IPS-18a (cell line): Measurements from ENCODE around the gene NCOA3.

Experiments used
- H3K27ac ChIP-seq: one replicate; pipeline ENCODE4 v1.5.1; 2013; ENCODE audit warnings: low read length
- H3K27me3 ChIP-seq: one replicate; pipeline ENCODE4 v1.6.1; 2013; ENCODE audit warnings: mild to moderate bottlenecking, low read length; ENCODE audit not compliant: control insufficient read depth, insufficient read depth
- H3K36me3 ChIP-seq: one replicate; pipeline ENCODE4 v1.6.1; 2013; ENCODE audit warnings: low read depth, low read length; ENCODE audit not compliant: control insufficient read depth
- H3K4me1 ChIP-seq: one replicate; pipeline ENCODE4 v1.6.1; 2013; ENCODE audit warnings: low read depth, low read length; ENCODE audit not compliant: control insufficient read depth
- H3K4me3 ChIP-seq: one replicate; pipeline ENCODE4 v1.5.1; 2013; ENCODE audit warnings: low read length
- H3K9ac ChIP-seq: one replicate; pipeline ENCODE4 v1.6.1; 2013; ENCODE audit warnings: mild to moderate bottlenecking, low read length, moderate library complexity
- H3K9me3 ChIP-seq: one replicate; pipeline ENCODE4 v1.6.1; 2013; ENCODE audit warnings: low read depth, low read length; ENCODE audit not compliant: control insufficient read depth

NCOA3 gene

DNA sequence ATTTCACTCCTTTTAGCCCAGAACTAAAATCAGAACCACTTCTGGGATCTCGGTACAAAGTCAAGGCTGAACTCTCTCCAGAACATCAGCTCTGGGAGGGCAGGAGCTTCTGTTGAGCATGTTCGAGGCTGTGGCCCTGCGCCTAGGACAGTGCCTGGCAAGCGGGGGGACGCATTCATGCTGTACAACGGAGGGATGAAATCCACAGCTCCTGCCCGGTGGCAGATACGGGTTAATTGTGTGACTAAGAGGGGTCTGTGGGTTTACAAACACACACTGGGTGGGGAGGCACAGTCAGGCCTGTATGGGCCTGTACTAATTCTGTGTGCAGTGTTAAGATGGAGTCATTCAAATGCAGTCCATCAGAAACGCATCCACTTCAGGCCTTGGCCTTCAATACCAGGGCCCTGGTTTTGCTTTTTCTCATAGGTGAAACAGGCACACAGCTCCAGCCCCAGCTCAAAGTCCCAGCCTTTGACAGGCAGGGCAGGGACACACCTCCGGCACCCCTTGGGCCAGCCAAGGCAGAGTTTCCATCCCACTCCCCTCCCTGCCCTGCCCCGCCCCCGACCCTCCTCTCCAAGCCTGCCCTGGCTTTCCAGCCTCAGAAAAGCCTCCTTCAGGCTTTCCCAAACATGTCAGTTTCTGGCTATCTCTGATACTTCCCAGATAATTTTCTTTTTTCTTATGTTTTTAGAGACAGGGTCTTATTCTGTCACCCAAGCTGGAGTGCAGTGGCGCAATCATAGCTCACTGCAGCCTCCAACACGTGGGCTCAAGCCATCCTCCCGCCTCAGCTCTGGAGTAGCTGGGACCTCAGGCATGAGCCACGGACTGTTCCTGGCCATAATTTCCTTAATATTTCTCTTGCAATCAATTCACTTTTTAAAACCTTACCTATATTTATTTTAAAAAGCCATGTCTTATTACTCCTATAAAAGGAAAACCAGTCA, 173.8 kb downstream of the NCOA3 start:
- Histone ChIP-seq H3K27me3 (no peaks in the 10 kb centered on the region), H3K9ac (no peak overlapping the region), H3K4me1 (peaks cover 5% of the 10 kb centered on the region), H3K36me3 (no peaks in the 10 kb centered on the region), H3K4me3 (no peak overlapping the region), H3K27ac (no peak overlapping the region), H3K9me3 (no peaks in the 10 kb centered on the region)

DNA sequence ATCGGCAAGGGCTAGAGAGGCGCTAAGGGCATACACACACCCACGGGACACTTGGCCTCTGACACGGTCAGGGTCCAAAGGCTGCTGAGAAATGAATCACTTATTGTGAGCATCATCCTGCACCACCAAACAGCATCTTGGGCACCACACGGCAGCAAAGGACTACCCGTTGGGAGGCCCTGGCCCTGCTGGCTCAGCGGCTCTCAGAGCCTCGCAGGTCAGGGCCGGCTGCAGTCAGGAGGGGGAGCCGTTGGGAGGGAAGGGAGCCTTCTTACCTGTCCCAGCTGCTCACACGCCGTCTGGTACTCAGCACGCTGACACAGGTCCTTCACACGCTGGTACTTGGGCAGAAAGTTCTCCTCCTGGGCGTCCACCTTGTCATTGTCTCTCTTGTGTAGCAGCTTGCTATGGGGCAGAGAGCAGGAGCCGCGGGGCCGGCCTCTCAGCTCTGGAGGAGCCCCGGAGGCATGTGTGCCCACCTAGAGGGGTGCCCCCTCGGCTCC, 174.6 kb downstream of the NCOA3 start:
- H3K9ac ChIP-seq, result no peak overlapping the region
- no peaks in the 10 kb centered on the region for H3K27me3 ChIP-seq
- no peak overlapping the region for H3K4me3 ChIP-seq
- H3K9me3 ChIP-seq, result no peaks in the 10 kb centered on the region
- peaks cover 5% of the 10 kb centered on the region for H3K4me1 ChIP-seq
- no peaks in the 10 kb centered on the region for H3K36me3 ChIP-seq
- H3K27ac ChIP-seq, result no peak overlapping the region

DNA sequence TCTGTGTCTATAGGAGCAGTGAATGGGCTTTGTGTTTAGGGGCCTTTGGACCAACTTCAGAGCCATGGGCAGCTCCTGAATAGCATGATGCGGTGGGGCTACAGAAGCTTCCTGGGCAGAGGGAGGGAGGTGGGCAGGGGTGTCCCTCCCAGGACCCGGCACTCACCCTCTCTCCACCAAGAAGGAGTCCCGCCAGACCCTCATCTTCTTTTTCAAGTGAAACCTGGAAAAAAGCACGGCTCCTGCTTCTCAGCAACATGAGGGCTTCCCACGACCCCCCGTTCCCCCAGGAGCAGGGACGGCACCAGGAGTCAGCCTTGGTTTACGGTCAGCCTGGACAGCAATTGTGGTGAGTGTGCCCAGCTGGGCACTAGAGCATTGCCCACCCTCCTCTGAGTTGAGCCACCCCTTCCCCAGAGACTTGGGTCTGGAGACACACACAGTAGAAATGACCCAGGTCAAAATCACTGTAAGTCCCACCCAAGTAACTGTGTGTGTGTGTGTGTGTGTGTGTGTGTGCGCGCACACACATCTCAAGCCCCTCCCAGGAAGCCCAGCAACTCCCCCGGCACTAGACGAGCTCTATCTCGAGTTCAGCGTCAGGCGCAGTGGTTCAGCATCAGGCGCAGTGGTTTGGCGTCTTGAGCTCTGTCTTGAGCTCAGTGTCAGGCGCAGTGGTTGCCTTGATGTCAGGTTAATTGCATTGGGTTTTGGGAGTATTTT, 175.4 kb downstream of the NCOA3 start:
- Histone ChIP-seq H3K27me3 (no peaks in the 10 kb centered on the region), H3K9ac (no peak overlapping the region), H3K27ac (no peak overlapping the region), H3K4me1 (peaks cover 5% of the 10 kb centered on the region), H3K36me3 (no peaks in the 10 kb centered on the region), H3K4me3 (no peak overlapping the region), H3K9me3 (no peaks in the 10 kb centered on the region)

DNA sequence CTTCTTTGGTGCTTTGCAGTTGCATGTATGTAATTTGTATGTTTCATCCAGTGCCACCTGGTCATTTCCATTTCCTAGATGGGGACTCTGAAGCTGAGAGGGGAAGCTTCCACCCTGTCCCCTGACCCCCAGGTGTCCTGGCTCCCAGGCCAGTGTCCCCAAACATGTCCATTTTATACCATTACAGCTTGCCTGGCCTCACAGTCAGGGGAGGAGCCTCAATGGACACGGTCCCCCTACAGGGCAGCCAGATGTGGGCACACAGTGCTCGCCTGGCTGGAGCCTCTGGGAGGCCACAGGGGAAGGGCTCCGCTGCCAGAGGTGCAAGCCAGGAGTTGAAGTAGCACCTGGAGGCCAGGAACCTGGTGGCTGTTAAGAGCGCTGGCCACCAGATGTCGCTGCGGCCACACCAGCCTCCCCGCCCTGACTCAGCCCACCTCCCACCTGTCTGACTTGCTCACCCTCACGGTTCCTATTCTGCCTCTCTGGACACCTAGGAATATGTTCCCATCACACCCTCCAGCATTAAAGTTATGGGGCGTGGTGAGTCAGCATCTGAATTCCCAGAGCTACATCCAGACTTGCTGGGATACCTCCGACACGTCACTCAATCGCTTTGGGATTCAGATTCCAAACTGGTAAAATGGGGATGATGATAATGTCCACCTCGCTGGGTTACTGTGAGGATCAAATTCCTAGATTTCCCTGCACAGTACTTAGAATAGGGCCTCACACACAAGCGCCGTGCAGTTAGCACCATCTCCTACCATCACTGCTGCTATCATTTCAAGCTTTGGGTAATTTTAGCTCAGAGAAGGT, 176.2 kb downstream of the NCOA3 start:
- Histone ChIP-seq H3K9me3 (no peaks in the 10 kb centered on the region), H3K27me3 (no peaks in the 10 kb centered on the region), H3K9ac (no peak overlapping the region), H3K4me3 (no peak overlapping the region), H3K4me1 (peaks cover 5% of the 10 kb centered on the region), H3K27ac (no peak overlapping the region), H3K36me3 (no peaks in the 10 kb centered on the region)

DNA sequence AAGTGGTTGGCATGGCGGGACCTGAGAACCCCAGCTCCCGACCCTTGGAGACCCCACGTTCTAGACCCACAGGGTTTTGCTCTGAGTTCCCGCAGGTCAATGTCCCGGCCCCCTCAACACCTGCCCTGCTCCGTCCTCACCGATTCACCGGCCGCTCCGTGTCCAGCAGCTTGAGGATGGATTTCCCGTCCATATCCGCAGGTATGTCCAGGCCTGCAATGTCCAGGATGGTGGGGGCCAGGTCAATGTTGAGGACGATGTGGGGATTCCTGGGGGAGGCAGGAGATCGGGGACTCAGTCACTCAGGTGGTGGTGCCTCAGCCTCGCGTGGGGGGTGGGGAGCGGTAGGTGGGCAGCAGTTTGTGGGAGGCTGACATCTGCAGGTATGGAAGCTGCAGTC, 176.8 kb downstream of the NCOA3 start:
- H3K36me3 ChIP-seq, result no peaks in the 10 kb centered on the region
- H3K27me3 ChIP-seq, result no peaks in the 10 kb centered on the region
- H3K27ac ChIP-seq, result no peak overlapping the region

DNA sequence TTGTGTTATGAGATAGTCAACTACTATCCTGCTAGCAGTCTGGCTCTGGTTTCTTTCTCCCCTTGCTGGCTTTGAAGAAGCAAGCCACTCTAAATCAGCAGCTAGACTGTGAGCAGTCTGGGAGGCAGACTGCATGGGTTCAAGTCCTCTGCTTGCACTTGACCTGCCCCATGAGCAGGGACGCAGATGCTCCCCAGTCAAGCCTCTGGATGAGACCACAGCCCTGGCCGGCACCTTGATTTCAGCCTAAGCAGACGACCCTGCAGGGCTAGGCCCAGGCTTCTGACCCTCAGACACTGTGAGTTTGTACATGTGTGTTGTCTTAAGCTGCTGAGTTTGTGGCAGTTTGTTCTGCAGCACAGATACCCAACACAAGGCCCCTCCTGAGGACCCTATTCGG, 177.8 kb downstream of the NCOA3 start:
- Histone ChIP-seq H3K9ac (no peak overlapping the region), H3K36me3 (no peaks in the 10 kb centered on the region), H3K4me1 (peaks cover 5% of the 10 kb centered on the region), H3K9me3 (no peaks in the 10 kb centered on the region), H3K27me3 (no peaks in the 10 kb centered on the region), H3K4me3 (no peak overlapping the region), H3K27ac (no peak overlapping the region)

More for the DNA sequence above, 176.8 kb downstream of the NCOA3 start:
- Histone ChIP-seq H3K4me1 (peaks cover 5% of the 10 kb centered on the region), H3K9ac (no peak overlapping the region), H3K9me3 (no peaks in the 10 kb centered on the region), H3K4me3 (no peak overlapping the region)

DNA sequence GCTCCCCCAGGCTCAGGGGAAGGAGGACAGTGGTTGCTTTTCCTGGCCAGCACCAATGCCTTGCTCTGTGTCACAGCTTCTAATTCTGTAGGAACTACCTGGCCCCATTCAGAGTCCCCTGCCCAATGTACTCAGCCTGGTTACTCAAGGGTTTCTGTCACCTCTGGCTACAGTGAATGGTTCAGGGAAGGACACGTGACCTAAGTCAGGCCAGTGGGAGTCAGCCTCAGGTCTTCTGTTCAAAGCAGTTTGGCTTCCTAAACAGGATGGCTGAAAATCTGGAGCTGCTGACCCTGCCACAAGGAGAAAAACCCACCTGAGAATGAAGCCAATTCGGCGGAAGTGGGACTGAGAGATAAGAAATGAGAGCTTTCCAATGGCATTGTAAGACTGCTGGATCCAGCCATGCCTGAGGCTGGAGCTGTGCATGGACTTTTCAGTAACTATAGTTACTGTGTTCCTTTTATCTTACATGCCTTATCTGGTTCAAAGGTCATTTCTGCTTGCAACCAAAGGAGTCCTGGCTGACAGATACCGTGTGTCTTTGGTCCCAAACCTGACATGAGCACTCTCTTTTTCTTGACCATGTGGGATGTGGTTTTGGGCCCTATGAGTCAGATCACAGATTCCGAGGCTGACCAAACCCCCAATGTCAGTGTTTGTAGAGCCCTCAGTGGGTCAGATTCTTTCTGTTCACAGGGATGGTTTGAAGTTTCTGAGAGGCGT, 179.3 kb downstream of the NCOA3 start:
- Histone ChIP-seq H3K27me3 (no peaks in the 10 kb centered on the region), H3K4me3 (no peak overlapping the region), H3K36me3 (no peaks in the 10 kb centered on the region), H3K4me1 (peaks cover 2% of the 10 kb centered on the region), H3K27ac (no peak overlapping the region), H3K9me3 (no peaks in the 10 kb centered on the region), H3K9ac (no peak overlapping the region)

DNA sequence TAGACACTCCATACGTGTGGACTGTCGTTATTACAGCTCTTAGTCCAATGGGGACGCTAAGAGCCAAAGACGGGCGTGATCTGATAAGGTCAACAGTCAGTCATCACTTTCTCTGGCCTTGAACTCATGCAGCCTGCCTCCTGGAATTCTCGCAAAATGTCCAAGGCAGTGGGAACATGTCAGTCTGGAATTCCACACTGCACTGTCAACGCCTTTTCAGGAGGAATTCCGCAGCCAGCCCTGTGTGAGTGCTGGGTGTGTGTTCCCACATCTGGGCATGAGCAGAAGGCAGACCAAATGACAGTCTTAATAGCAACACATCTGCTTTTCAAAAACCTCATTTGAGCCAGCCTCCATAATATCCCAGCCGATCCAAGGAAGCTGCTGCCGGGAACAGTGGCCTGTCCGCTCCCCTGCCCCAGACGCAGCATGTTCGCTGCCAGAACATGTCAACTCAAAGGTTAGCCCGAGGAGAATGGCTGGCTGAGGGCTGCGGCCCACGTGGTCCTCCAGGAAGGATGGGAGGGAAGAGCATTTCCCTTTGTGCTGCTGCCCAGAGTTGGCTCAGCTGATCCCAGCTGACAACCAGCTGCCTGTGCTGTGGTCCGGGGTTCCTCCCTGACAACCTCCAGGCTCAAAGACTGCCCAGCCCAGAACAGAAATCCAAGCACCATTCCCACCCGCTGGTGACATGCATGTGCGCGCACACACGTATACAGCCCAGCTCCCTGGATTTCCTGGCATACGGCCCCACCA, 180.5 kb downstream of the NCOA3 start:
- H3K9me3 ChIP-seq, result no peaks in the 10 kb centered on the region
- no peaks in the 10 kb centered on the region for H3K4me1 ChIP-seq
- H3K9ac ChIP-seq, result no peak overlapping the region
- no peak overlapping the region for H3K4me3 ChIP-seq
- no peaks in the 10 kb centered on the region for H3K36me3 ChIP-seq
- no peak overlapping the region for H3K27ac ChIP-seq
- no peaks in the 10 kb centered on the region for H3K27me3 ChIP-seq

DNA sequence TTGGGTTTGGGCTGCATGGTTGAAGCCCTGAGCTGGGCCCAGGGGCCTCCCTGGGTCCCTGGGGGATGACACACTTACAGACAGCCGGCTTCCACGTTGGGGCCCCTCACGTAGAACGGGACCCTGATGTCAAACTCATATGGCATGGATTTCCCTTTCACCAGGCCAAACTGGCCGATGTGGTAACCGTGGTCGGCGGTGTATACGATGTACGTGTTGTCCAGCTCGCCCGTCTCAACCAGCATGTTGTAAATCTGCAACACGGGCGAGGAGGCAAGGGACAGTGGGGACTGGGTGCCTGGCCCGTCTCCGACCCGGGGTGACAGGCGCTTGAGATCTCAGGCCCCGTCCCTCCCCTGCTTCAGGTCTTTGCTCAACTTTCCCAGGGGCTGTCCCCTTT, 181.2 kb downstream of the NCOA3 start:
- Histone ChIP-seq H3K9me3 (no peaks in the 10 kb centered on the region), H3K9ac (no peak overlapping the region), H3K4me3 (no peak overlapping the region), H3K36me3 (no peaks in the 10 kb centered on the region), H3K4me1 (peaks cover 1% of the 10 kb centered on the region), H3K27ac (no peak overlapping the region), H3K27me3 (no peaks in the 10 kb centered on the region)

DNA sequence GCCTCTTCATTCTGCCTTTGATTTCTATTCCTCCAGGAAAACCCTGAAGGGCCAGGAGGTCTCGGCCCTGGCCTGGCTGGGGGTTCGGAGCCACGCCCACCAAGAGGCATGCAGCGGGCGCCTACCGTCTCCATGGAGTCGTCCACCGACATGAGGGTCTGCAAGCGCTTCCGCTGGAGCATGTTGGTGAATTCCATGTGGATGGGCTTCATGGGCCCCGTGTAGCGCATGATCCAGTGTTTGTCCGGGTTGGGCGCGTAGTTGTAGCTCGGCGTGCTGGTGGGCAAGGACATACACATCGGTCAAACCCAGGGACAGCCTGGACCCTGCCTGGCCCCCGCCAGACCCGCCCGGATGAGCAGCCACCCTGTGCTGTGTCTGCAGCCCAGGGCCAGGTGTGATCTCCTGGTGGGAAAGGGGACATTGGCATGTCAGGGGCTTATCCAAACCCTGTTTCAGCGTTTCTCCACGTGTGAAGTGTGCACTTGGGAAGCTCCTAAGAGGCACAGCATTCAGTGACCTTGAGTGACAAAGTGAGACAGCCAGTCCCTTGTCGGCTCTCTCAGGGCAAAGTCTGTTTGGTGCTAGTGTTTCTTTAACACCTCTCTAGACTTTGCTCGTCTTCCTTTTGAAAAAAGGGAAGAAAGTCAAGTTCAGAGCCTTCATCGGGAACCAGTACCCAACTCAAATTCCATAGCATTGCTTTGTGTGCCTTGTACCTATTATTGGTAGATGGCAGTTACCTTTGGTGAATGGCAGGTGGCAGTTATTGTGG, 182.8 kb downstream of the NCOA3 start:
- Histone ChIP-seq H3K36me3 (no peaks in the 10 kb centered on the region), H3K4me3 (no peak overlapping the region), H3K27ac (no peak overlapping the region), H3K4me1 (peaks cover 12% of the 10 kb centered on the region), H3K27me3 (no peaks in the 10 kb centered on the region), H3K9ac (no peak overlapping the region), H3K9me3 (no peaks in the 10 kb centered on the region)
